ENCODE measurements around the gene CRTC3. TPM values are rescaled to one million over a fixed set of nuclear protein-coding genes. Genes with fewer than 3 reads are reported as not detected.

The CRTC3 gene
- total and polyA plus RNA-seq, 2 of the 13 experiments (the other 11 are each of a cell fraction or from before 2014, with no cell fraction given) = 8.4 to 11.8 TPM

GRCh38 chr15:90637693-90638092, 108.0 kb downstream of the CRTC3 start:
- BruUV-seq (replicated peaks) = no TSS peak
- POLR2A ChIA-PET = no interaction called here
- Histone ChIP-seq H2AFZ (ENCODE audit: low read length) (no peak overlapping the region), H3K4me2 (ENCODE audit: low read depth, low read length) (no peak overlapping the region), H3K27ac (ENCODE audit: extremely low read length, insufficient read depth, low read length) (no peak overlapping the region), H3K36me3 (replicated peaks in 1 of 2; ENCODE audit: control insufficient read depth in 1 of 2, insufficient read depth in 2 of 2, low read length in 2 of 2) (peaks cover 2 to 19% of the 10 kb centered on the region in 2 experiments; a peak in 4 of 5 replicates), H3K27me3 (ENCODE audit: control insufficient read depth in 1 of 2, insufficient read depth in 2 of 2, low read length in 2 of 2) (no peaks in the 10 kb centered on the region), H3K9me3 (ENCODE audit: low read length) (no peaks in the 10 kb centered on the region), H3K9ac (ENCODE audit: insufficient read depth, low read depth, low read length) (no peak overlapping the region), H3K79me2 (ENCODE audit: insufficient read depth, low read length) (no peaks in the 10 kb centered on the region), H4K20me1 (ENCODE audit: insufficient read depth, low read length) (no peaks in the 10 kb centered on the region), H3K4me1 (ENCODE audit: insufficient read depth, low read length) (no peaks in the 10 kb centered on the region), H3K4me3 (replicated peaks in 1 of 3; ENCODE audit: insufficient read depth in 1 of 3, low read depth in 2 of 3, low read length in 3 of 3) (no peak overlapping the region)
- 92% methylated on average over 6 of the region's 6 CpGs for WGBS (ENCODE audit: low lambda C conversion rate)
- CTCF ChIA-PET (ENCODE audit: low intra/inter-chr PET ratio, low total read pairs) = no interaction called here
- no peak for DNase-seq (ENCODE audit: low spot score)
- FAIRE-seq = no peak
- in situ Hi-C loops (cut with HindIII; ENCODE audit: extremely low pct_ligation_motif_present, low pct_unique_long_range_greater_than_20kb) (no loop called here), intact Hi-C loops (cut with micrococcal nuclease; ENCODE audit: unreplicated experiment) (no loop called here)
- TF ChIP-seq TIGD3 (CRISPR knock-in tag; IDR thresholded peaks at IDR 0.05; ENCODE audit: borderline replicate concordance) (no peak), RFXAP (CRISPR knock-in tag; IDR thresholded peaks at IDR 0.05; ENCODE audit: borderline replicate concordance) (no peak), SP2 (CRISPR knock-in tag; IDR thresholded peaks at IDR 0.05) (no peak), HNF1B (CRISPR knock-in tag; IDR thresholded peaks at IDR 0.05) (no peak)
- ATAC-seq = no peak

GRCh38 chr15:90638201-90638691, 108.5 kb downstream of the CRTC3 start:
- H2AFZ ChIP-seq (ENCODE audit: low read length) = no peak overlapping the region
- FAIRE-seq = no peak
- TF ChIP-seq RAD21 (CRISPR knock-in tag; IDR thresholded peaks at IDR 0.05) (no peak), HNRNPK (IDR thresholded peaks at IDR 0.05; ENCODE audit: low read depth, low read length, poor library complexity, severe bottlenecking) (no peak), ZNF44 (CRISPR knock-in tag; IDR thresholded peaks at IDR 0.05) (no peak), ZNF616 (CRISPR knock-in tag; IDR thresholded peaks at IDR 0.05; ENCODE audit: low read depth) (no peak), ZSCAN30 (CRISPR knock-in tag; IDR thresholded peaks at IDR 0.05) (no peak), DMTF1 (CRISPR knock-in tag; IDR thresholded peaks at IDR 0.05) (no peak), MBNL3 (CRISPR knock-in tag; conservative IDR thresholded peaks at IDR 0.05) (no peak)

More at GRCh38 chr15:90638201-90638691, 108.5 kb downstream of the CRTC3 start:
- no peaks in the 10 kb centered on the region for H3K27me3 ChIP-seq (ENCODE audit: control insufficient read depth in 1 of 2, insufficient read depth in 2 of 2, low read length in 2 of 2)
- intact Hi-C loops (cut with micrococcal nuclease; ENCODE audit: unreplicated experiment) = no loop called here
- no peak overlapping the region for H3K9ac ChIP-seq (ENCODE audit: insufficient read depth, low read depth, low read length)
- POLR2A ChIA-PET = no interaction called here
- no peak overlapping the region for H3K27ac ChIP-seq (ENCODE audit: extremely low read length, insufficient read depth, low read length)
- H3K79me2 ChIP-seq (ENCODE audit: insufficient read depth, low read length) = no peaks in the 10 kb centered on the region
- H3K4me3 ChIP-seq (replicated peaks in 1 of 3; ENCODE audit: insufficient read depth in 1 of 3, low read depth in 2 of 3, low read length in 3 of 3) = no peak overlapping the region
- H3K36me3 ChIP-seq (replicated peaks in 1 of 2; ENCODE audit: control insufficient read depth in 1 of 2, insufficient read depth in 2 of 2, low read length in 2 of 2) = peaks cover 2 to 16% of the 10 kb centered on the region in 2 experiments; a peak in 4 of 5 replicates
- DNase-seq (ENCODE audit: low spot score) = no peak
- no peaks in the 10 kb centered on the region for H3K4me1 ChIP-seq (ENCODE audit: insufficient read depth, low read length)
- in situ Hi-C loops (cut with HindIII; ENCODE audit: extremely low pct_ligation_motif_present, low pct_unique_long_range_greater_than_20kb) = no loop called here
- CTCF ChIA-PET (ENCODE audit: low intra/inter-chr PET ratio, low total read pairs) = no interaction called here
- H3K4me2 ChIP-seq (ENCODE audit: low read depth, low read length) = no peak overlapping the region
- no TSS peak for BruUV-seq (replicated peaks)
- WGBS (ENCODE audit: low lambda C conversion rate) = 88% methylated on average over 12 of the region's 12 CpGs
- no peaks in the 10 kb centered on the region for H4K20me1 ChIP-seq (ENCODE audit: insufficient read depth, low read length)
- no peak for ATAC-seq
- no peaks in the 10 kb centered on the region for H3K9me3 ChIP-seq (ENCODE audit: low read length)
